Stimulated activated CD8-positive, alpha-beta memory T cell treated with anti-CD3 and anti-CD28 coated beads, Interleukin-7, amount 100 ng/mL, for 24 hours (primary cell): ENCODE measurements around the gene ARMC3.

Experiments used
- DNase-seq: peaks from one replicate; pipeline ENCODE4 v3.0.0-alpha.2; 2020; ENCODE audit warnings: low read depth

Gene ARMC3

GRCh38 chr10:23078114-23078513, 150.3 kb downstream of the ARMC3 start:
- DNase-seq, result no peak

GRCh38 chr10:23079700-23080099, 151.8 kb downstream of the ARMC3 start:
- no peak for DNase-seq

DNA sequence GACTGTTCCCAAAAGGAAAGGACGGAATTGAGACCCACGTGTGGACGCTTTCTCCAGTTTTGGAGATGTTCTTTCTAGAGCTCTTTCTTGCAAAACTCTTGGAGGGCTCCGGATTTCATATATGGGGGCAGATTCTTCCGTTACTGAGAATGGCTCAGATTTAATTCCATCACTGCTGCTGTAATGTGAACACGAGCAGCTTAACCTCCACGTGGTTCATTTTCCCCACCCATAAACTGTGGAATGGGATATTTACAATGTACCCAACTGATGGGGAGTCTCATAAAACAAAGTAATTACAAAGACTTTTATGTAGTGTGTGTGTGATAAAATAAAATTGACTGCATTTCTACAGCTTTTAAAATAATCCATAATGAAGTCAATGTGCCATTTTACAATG, 152.4 kb downstream of the ARMC3 start:
- no peak for DNase-seq

GRCh38 chr10:23081221-23081750, 153.4 kb downstream of the ARMC3 start:
- DNase-seq, result no peak

- no peak for DNase-seq
Observed at GRCh38 chr10:23081891-23082290, 154.0 kb downstream of the ARMC3 start.
